COR-L47 (cell line): ENCODE measurements around the gene WRNIP1.

Source experiments
- DNase-seq: peaks from one replicate; lab custom pipeline; 2025; lab: John Stamatoyannopoulos, UW

WRNIP1 gene

GRCh38 chr6:2765166-2765895, at the start of gene WRNIP1:
Gene WRNIP1, plus strand, starts transcription at chr6:2765393. Its CDS starts 230 bp downstream, at chr6:2765623.
- peak; percentile 99 for DNase-seq

DNA sequence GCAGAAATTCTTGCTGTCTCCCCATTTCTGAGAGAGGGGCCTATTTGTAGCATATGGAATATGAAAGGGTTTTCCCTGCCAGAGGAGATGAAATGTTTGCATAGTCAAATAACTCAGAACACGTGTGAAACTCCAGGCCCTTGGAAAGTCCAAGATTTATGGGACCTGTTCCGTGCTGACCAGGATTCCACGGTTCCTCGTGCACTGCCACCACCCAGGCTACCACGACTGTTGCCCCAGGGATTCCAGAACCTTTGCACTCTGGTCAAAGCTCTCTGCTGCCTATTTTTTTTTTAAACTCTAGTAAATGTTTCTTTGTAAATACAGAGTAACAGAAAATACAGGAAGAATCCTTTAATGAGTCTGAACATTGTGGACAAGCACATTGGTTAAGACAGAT, 49.5 kb upstream of the WRNIP1 start:
- no peak for DNase-seq

DNA sequence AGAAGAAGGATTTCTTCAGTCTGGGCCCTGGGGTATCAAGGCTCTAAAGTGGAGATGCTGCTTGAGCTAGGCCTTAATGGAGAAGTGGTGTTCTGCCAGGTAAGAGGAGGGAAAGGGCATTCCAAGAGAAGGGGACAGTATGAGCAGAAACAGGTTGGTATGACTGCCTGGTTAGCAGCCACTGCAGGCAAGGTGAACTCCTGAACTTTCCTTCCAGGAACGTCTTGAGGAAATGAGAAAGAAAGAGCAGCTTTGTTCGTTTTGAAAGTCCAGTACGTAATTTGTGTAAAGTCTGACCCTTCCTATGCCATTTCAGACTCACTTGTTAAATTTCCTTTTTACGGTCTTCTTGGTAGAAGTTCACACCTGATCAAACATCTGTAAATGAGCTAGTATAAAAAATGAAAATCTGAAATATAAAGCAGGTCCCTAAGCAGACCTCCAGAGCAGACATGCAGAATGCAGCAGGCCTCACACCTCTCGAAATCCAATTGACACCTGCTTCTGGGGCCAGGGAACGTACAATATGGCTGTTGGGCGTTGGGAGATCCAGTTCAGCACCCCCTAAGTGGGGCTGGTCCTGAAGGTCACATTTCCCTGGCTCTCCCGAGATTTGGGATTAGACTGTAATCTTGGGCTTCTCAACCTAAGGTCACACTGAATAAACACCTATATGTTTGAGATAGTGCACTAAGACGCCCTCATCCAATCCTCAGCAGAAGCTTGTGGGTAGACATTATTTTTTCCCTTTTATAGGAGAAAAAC, 48.1 kb upstream of the WRNIP1 start:
- DNase-seq, result no peak

GRCh38 chr6:2718334-2719092, 46.7 kb upstream of the WRNIP1 start:
- no peak for DNase-seq

DNA sequence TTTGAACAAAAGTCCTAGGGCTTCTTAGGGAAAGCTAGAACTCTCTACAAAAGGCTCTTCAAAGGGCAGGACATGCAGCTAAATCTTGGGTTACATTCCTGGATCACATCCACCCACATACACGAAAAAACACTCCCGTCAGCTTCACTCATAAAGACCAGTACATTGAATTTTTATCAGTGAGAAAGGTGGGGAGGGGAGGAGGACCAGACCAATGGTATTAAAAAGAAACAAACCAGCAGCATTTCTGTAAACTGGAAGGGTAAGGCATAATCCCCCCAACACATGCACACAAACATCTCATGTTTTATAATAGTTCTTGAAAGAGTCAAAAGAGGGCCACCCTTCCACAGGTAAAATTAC, 46.1 kb upstream of the WRNIP1 start:
- no peak for DNase-seq

DNA sequence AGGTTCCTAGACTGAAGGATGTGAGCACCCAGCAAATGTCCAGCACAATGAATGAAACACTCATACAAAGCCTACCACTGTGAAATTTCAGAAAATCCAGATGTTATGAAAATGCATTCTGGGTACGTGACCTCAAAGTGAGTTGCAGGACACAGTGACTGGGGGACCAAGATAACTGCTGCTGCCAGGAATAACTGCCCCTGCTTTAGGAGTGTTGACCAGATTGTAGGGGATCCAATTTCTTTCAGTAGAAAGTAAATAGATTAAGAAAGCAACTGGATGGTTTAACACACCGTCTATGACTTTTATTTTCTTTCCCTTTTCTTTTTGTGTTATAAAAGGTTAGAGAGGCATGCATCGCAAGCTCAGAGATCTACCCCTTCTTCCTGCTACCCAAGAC, 44.0 kb upstream of the WRNIP1 start:
- no peak for DNase-seq

GRCh38 chr6:2725364-2725988, 39.7 kb upstream of the WRNIP1 start:
- no peak for DNase-seq

- DNase-seq, result no peak
Measured at GRCh38 chr6:2725999-2726567, 39.1 kb upstream of the WRNIP1 start.

DNA sequence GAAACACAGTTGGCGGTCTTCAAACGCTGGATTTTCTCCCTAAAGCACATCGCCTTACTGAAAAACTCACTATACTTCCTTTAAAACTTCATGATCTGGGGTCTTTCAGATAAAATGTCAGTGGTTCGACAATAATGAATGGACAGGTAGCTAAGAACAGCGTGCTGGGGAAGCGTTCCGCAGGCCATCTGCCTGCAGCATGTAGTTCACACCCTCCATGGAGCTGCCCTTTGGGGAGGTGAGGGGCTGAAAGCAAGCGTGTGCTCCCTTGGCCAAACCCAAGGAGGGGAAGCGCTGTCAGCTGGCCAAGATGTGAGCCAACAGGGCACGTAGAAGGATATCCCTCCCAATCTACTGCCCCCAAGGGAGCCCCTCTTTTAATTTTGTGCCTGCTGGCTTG, 35.3 kb upstream of the WRNIP1 start:
- no peak for DNase-seq

GRCh38 chr6:2730353-2731107, 34.7 kb upstream of the WRNIP1 start:
- DNase-seq, result no peak

DNA sequence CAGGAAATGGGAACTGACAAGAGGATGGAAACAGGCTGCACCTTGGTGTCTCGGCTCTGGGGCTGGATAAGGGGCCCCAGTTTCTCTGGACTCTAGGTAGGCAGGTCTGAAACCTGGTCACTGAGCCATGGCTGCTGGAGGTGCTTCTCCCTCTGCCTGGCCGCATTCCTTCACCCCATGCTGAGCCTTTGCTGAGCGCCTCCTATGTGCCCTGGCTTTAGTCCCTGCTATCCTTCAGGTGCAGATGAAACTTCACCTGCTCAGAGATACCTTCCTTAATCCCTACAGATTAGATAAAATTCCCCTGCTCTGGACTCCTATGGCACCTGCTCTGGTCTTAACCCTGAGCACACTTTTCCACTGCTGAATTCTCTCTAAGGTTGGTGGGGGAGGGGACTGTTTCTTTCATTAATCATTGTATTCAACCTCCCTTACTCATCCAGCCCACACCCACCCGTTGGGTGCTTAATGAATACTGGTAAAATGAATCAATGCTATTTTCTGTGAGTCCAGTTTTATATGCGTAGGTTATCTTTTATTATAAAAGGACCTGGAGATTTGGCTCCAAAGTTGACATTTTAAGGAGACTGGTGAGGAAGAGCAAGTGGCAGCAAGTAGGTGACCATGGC, 33.8 kb upstream of the WRNIP1 start:
- DNase-seq, result no peak

GRCh38 chr6:2732503-2733089, 32.6 kb upstream of the WRNIP1 start:
- no peak for DNase-seq

DNA sequence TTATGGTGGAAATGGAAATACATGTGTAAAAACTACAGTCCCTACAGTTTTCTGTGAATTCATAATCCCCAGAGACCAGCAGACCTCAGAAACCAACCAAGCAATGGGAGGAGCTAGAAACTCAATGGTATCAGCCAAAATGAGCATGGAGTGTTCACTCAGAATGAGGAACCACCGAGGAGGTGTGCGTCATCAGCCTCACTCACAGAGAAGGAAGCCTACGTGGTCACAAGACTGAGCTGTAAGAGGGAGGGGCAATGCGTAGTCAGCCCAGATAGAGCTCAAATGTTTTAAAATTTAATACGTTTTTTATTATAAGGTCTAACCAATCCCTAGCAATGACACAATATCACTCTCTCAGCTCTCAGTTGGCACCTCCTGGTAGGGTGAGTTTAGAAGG, 31.9 kb upstream of the WRNIP1 start:
- no peak for DNase-seq

GRCh38 chr6:2733736-2734480, 31.3 kb upstream of the WRNIP1 start:
- DNase-seq, result no peak

DNA sequence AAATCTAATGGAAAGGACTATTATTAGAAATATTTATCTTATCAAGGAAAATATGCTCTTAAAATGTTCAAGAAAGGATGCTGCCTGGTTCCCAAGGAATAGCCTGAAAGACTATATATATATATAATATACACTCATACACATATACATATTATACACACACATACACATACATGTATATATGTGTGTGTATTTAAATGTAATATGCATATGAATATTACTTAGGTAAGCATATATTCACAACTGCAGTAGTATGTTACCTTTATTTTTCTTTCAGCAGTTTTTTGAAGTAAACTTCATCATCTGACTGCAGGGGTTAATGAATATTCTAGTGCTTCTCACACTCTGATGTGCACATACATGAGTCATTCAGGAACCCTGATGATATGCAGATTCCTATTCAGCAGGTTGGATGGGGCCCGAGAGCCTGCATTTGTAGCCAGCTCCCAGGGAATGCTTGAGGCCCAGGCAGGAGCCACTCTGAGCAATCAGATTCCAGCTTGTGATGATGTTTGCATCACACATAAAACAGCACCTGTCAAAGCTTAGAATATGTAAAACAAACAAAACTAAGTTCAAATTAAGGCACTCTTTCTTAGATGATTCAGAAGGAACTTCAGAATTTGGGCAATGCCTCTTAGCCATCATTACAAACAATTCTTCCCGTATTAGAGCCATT, 30.6 kb upstream of the WRNIP1 start:
- DNase-seq, result no peak

- DNase-seq, result no peak
Measured at GRCh38 chr6:2737885-2738284, 27.3 kb upstream of the WRNIP1 start.

DNA sequence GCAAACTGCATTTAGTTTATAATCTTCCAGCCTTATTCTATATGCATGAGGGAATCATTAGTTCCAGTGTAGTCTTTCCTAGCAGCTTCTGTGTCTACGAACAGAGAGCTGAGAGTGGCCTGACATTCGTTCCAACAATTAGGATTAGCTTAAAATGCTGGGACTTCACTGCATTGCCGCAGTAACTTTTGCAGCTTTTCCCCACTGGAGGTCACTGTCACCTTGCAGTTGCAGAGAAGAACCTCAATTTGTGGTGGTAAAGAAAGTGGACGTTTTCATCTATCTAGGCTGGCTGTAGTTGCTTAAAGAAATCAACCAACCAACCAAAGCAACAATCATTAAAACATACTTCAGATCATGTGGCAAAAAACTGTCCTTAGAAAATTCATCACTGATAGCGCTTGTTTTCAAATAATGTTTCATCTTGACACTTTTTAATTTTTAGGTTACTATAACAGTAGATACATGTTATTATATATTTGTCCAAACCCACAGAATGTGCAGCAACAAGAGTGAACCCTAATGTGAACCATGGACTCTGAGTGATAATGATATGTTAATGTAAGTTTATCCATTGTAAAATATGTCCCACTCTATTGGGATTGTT, 26.7 kb upstream of the WRNIP1 start:
- DNase-seq, result peak; percentile 52

- no peak for DNase-seq
Measured at GRCh38 chr6:2739335-2739734, 25.9 kb upstream of the WRNIP1 start.

DNA sequence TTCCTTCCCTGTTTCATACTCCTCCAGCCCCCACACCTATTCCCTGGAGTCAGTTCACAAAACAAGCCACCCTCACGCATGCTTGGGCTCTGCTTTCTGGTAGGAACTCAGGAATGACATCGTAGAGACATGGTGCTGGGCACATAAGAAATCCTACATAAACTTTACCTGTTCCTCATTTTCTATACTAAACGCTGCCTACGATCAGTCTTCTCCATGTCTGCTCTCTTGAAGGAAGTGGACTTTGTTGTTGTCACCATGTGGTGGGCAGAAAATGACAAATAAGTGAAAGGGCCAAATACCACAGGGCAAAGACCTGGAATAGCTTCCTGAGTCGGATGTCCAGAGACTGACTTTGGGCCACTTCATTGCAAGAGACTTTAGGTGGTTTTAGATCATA, 24.6 kb upstream of the WRNIP1 start:
- no peak for DNase-seq
